ENCODE data around the gene HOXB9. TPM values are rescaled to one million over a fixed set of nuclear protein-coding genes. Genes with fewer than 3 reads are reported as not detected.

Gene HOXB9
- total and polyA plus RNA-seq, 9 of the 15 experiments (the other 6 are each of a cell fraction or from before 2014, with no cell fraction given) = 3.1 to 196 (median 77.6) TPM

GRCh38 chr17:48606892-48607614, 19.1 kb downstream of the HOXB9 start (continued):
- no peak for TF ChIP-seq DMBX1 (CRISPR knock-in tag; IDR thresholded peaks at IDR 0.05; ENCODE audit: borderline replicate concordance)

- in situ Hi-C loops (cut with MboI) (no loop called here), intact Hi-C loops (cut with micrococcal nuclease) (no loop called here)
- DNase-seq (ENCODE audit: extremely low read depth in 1 of 4, low spot score in 3 of 4) (no peak), ATAC-seq (no peak), FAIRE-seq (no peak)
- Histone ChIP-seq H3K27me3 (ENCODE audit: control insufficient read depth in 2 of 2, insufficient read depth in 2 of 2, low read length in 2 of 2) (no peaks in the 10 kb centered on the region), H3K4me1 (replicated peaks in 1 of 2; ENCODE audit: control insufficient read depth in 2 of 2, insufficient read depth in 2 of 2, low read length in 2 of 2) (peaks cover 27 to 68% of the 10 kb centered on the region in 2 experiments), H3K36me3 (ENCODE audit: control insufficient read depth, insufficient read depth, low read length) (peaks cover 6% of the 10 kb centered on the region; the same call in 1 of the 3 replicates), H3K9ac (ENCODE audit: insufficient read depth in 1 of 2, low read depth in 2 of 2, low read length in 2 of 2) (peak overlapping the region in 1 of 2 experiments; percentile 32; a peak in 1 of 4 replicates), H2AFZ (ENCODE audit: low read depth, low read length) (no peak overlapping the region), H3K4me2 (ENCODE audit: insufficient read depth, low read length) (no peak overlapping the region), H3K27ac (ENCODE audit: extremely low read depth, low read depth, low read length) (no peak overlapping the region), H4K20me1 (replicated peaks; ENCODE audit: control insufficient read depth, insufficient read depth, low read length) (no peaks in the 10 kb centered on the region; the same call in 1 of the 2 replicates), H3K9me3 (replicated peaks; ENCODE audit: control insufficient read depth, insufficient read depth, low read depth, low read length) (no peaks in the 10 kb centered on the region), H3K4me3 (no peak overlapping the region), H3K9me1 (ENCODE audit: control insufficient read depth, insufficient read depth, low read length) (no peaks in the 10 kb centered on the region), H3K79me2 (ENCODE audit: control insufficient read depth, insufficient read depth, low read length) (peaks cover 53% of the 10 kb centered on the region)
- 94% methylated on average over 35 of the region's 41 CpGs for WGBS (ENCODE audit: insufficient coverage, low coverage, missing lambda C conversion rate)
- ChIA-PET POLR2A (interaction anchor here (0.6 to 0.8 kb wide), 4 partner anchors 19 to 457 kb away, joined by 3 read pairs; no protein-coding TSS in a partner anchor), CTCF (ENCODE audit: low intra/inter-chr PET ratio) (no interaction called here)
- no peak for TF ChIP-seq E2F5 (CRISPR knock-in tag; IDR thresholded peaks at IDR 0.05)
- TF ChIP-seq HDAC1 (IDR thresholded peaks at IDR 0.05) = 0 out of 4 replicates have a peak, but pooled peaks of 1 of the 2 experiments have one; percentile 14
- no TSS peak for BruUV-seq (replicated peaks)
Measured at GRCh38 chr17:48605991-48606891, 19.9 kb downstream of the HOXB9 start.

Measured in K562 (cell line).